Type B pancreatic cell (in vitro differentiated cells): ENCODE results near the gene SLC7A8. TPM values are rescaled to one million over a fixed set of nuclear protein-coding genes. Genes with fewer than 3 reads are reported as not detected.
A peak's percentile ranks its signal among the peaks of the same experiment; 100 is the strongest.

Source experiments
- DNase-seq: peaks from one replicate; pipeline ENCODE4 v3.0.0; 2021; ENCODE audit warnings: mixed read lengths; ENCODE audit not compliant: unreplicated experiment; ENCODE audit errors: extremely low spot score
- H3K27ac Mint-ChIP-seq: 2 replicates; pipeline ENCODE4 v1.8.0; 2021; ENCODE audit warnings: mild to moderate bottlenecking, mixed read lengths
- H3K27me3 Mint-ChIP-seq: 2 replicates; pipeline ENCODE4 v1.8.0; 2021; ENCODE audit warnings: mixed read lengths
- H3K36me3 Mint-ChIP-seq: 2 replicates; pipeline ENCODE4 v1.8.0; 2021; ENCODE audit warnings: mixed read lengths
- H3K4me1 Mint-ChIP-seq: one replicate; pipeline ENCODE4 v1.8.0; 2021; ENCODE audit warnings: mixed read lengths; ENCODE audit not compliant: unreplicated experiment
- H3K4me3 Mint-ChIP-seq: 2 replicates; pipeline ENCODE4 v1.8.0; 2021; ENCODE audit warnings: mild to moderate bottlenecking, mixed read lengths
- H3K9me3 Mint-ChIP-seq: 2 replicates; pipeline ENCODE4 v1.8.0; 2021; ENCODE audit warnings: mixed read lengths
- total RNA-seq: library from RNA; stranded (reverse); gene quantifications from 2 replicates; pipeline ENCODE4 v1.2.1, GENCODE V29; 2021; ENCODE audit warnings: low replicate concordance
- TF ChIP-seq, protein P1 (sequence below): fragments of 200-600 bp; sonication (generic); conservative IDR thresholded peaks from 2 replicates; pipeline ENCODE4 v1.5.0; 2021; ENCODE audit warnings: antibody characterized with exemption, mild to moderate bottlenecking

SLC7A8 gene
- total RNA-seq, 1 donor from 2014 or later, result 56.1 TPM

DNA sequence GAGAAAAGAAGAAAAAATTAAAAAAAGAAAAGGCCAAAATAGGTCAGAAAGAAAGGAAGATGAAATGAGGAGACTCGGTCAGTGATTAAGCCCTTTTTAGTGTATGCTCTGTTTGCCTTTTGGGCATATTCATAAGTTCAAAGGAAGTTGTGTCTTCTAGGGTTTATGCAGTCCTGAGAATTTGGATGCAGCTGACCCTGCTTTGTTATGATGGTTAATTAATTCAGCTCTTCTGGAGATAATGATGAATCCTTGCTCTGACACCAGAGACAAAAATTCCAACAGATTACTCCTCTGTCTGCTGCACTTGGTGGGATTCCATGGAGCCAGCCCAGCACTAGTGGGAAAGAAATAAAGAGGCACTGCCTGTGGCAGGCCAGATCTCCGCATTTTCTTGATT is 4.5 kb upstream of the SLC7A8 start:
- no peak for DNase-seq
- H3K27me3 Mint-ChIP-seq, result peaks cover 5% of the 10 kb centered on the region
- TF ChIP-seq, protein P1, sequence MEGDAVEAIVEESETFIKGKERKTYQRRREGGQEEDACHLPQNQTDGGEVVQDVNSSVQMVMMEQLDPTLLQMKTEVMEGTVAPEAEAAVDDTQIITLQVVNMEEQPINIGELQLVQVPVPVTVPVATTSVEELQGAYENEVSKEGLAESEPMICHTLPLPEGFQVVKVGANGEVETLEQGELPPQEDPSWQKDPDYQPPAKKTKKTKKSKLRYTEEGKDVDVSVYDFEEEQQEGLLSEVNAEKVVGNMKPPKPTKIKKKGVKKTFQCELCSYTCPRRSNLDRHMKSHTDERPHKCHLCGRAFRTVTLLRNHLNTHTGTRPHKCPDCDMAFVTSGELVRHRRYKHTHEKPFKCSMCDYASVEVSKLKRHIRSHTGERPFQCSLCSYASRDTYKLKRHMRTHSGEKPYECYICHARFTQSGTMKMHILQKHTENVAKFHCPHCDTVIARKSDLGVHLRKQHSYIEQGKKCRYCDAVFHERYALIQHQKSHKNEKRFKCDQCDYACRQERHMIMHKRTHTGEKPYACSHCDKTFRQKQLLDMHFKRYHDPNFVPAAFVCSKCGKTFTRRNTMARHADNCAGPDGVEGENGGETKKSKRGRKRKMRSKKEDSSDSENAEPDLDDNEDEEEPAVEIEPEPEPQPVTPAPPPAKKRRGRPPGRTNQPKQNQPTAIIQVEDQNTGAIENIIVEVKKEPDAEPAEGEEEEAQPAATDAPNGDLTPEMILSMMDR, result no peak
- no peak overlapping the region for H3K4me3 Mint-ChIP-seq
- no peaks in the 10 kb centered on the region for H3K9me3 Mint-ChIP-seq
- no peaks in the 10 kb centered on the region for H3K4me1 Mint-ChIP-seq
- no peaks in the 10 kb centered on the region for H3K36me3 Mint-ChIP-seq
- H3K27ac Mint-ChIP-seq, result no peak overlapping the region

DNA sequence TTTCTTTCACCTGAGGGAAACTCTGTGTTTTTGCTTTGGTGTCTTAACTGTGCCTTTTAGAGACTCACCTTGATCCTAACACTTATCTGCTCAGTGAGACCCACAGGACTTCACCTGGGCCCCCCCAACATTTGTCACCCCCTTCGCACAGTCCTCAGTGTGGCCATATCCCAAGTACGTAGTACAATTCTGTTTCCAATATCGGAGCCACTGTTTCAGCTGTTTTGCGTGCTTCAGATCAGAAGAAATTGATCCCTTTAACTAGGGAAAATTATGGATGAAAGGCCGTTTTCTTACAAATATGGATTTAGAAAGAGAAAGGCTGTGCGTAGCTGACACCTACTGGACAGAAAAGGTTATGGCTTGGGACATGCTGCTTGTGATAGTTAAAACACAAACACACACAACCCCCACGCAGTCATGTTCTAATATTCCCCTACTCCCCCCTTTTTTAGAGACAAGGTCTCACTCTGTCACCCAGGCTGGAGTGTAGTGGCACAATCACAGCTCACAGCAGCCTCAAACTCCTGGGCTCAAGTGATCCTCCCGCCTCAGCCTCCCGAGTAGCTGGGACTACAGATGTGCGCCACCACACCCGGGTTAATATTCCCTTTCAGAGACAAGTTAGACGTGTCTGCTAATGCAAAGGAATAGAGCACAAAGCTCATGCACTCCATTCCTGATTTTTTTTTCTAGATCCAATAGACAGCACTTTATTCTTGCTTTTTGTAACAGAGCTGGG is 3.6 kb upstream of the SLC7A8 start:
- Mint-ChIP-seq H3K9me3 (no peaks in the 10 kb centered on the region), H3K27me3 (peaks cover 5% of the 10 kb centered on the region), H3K27ac (no peak overlapping the region), H3K36me3 (no peaks in the 10 kb centered on the region), H3K4me3 (peak overlapping the region; percentile 39), H3K4me1 (no peaks in the 10 kb centered on the region)
- TF ChIP-seq, protein P1, result peak; percentile 87
- DNase-seq, result no peak

DNA sequence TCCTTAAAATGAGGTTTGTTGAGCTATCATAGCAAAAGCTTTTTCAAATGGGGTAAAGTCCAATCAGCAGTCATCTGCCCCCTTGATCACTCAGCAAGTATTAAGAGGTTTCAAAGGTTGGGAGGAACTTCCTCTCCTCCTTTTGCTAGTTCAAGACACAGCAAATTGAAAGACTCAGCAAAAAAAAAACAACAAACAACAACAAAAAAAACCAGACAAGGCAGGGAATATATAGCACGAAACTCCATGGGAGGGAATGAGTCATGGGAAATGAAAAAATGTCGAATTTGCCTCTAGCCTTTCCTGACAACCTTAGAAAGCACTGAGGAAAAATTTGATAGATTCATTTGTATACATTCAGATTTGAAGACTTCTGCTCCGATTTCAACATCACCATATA is 1.6 kb upstream of the SLC7A8 start:
- H3K36me3 Mint-ChIP-seq, result no peaks in the 10 kb centered on the region
- peak overlapping the region; percentile 7 for H3K4me3 Mint-ChIP-seq
- TF ChIP-seq, protein P1, result no peak
- peaks cover 4% of the 10 kb centered on the region for H3K4me1 Mint-ChIP-seq
- peaks cover 4% of the 10 kb centered on the region for H3K27me3 Mint-ChIP-seq
- no peak overlapping the region for H3K27ac Mint-ChIP-seq
- no peak for DNase-seq
- H3K9me3 Mint-ChIP-seq, result no peaks in the 10 kb centered on the region

GRCh38 chr14:23183158-23183470 is 346 bp downstream of the SLC7A8 start:
- H3K27ac Mint-ChIP-seq, result no peak overlapping the region
- peaks cover 3% of the 10 kb centered on the region for H3K36me3 Mint-ChIP-seq
- H3K27me3 Mint-ChIP-seq, result no peaks in the 10 kb centered on the region
- peaks cover 4% of the 10 kb centered on the region for H3K4me1 Mint-ChIP-seq
- TF ChIP-seq, protein P1, result no peak
- no peak for DNase-seq
- H3K9me3 Mint-ChIP-seq, result no peaks in the 10 kb centered on the region
- no peak overlapping the region for H3K4me3 Mint-ChIP-seq

- Mint-ChIP-seq H3K27me3 (no peaks in the 10 kb centered on the region), H3K4me1 (peaks cover 4% of the 10 kb centered on the region), H3K9me3 (no peaks in the 10 kb centered on the region), H3K27ac (no peak overlapping the region), H3K4me3 (no peak overlapping the region), H3K36me3 (peaks cover 3% of the 10 kb centered on the region)
- DNase-seq, result no peak
- TF ChIP-seq, protein P1, result no peak
Observed at GRCh38 chr14:23182372-23183157, 895 bp downstream of the SLC7A8 start.
